ENCODE measurements around the gene RAB14. TPM values are rescaled to one million over a fixed set of nuclear protein-coding genes. Genes with fewer than 3 reads are reported as not detected.

Gene RAB14
- total and polyA plus RNA-seq, 2 donors from 2014 or later: 48.0 to 78.6 TPM

DNA sequence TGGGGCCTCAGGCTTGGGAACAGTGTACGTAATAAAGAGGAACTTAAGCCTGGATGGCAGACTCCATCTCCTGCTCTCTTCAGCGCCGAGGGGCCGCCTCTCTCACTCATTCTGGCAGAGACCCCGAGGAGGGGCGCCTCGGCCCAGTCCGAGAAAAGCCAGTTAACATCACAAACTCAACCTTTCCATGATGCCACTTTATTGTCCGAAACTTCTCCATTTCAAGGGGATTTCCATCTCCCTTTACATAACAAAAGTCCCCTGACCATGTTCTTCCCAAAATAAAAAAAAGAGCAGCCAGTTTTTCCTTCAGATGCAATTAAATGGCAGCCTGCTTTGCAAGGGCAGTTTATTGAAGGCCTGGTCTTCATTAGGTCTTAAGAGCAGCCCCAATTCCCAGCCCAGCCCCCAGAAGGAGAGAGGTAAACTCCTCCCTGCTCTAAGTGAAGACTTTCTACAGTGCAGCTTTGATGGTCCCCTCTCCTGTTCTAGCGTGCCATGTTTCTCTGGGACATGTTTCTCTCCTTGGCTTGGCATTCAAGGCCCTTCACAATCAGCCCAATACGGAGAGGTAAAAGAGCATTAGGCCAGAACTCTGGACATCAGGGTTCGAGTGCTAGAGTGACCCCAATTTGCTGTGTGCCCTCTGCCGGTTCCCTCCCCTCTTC lies 19.5 kb upstream of the RAB14 start:
- Histone ChIP-seq H3K9ac (ENCODE audit: low read length in 3 of 3) (no peak overlapping the region), H3K9me3 (ENCODE audit: control insufficient read depth in 2 of 3, insufficient read depth in 1 of 3, low read length in 3 of 3) (no peaks in the 10 kb centered on the region), H3K27me3 (ENCODE audit: control insufficient read depth, insufficient read depth, low read length) (no peaks in the 10 kb centered on the region), H3K27ac (ENCODE audit: low read depth in 2 of 2, low read length in 2 of 2) (no peak overlapping the region), H3K4me3 (ENCODE audit: low read length in 3 of 3) (no peak overlapping the region), H3K36me3 (ENCODE audit: control insufficient read depth in 2 of 3, insufficient read depth in 3 of 3, low read length in 3 of 3) (no peaks in the 10 kb centered on the region), H3K4me1 (ENCODE audit: control insufficient read depth in 2 of 3, insufficient read depth in 2 of 3, low read depth in 1 of 3, low read length in 3 of 3) (peaks cover 0 to 7% (median 2%) of the 10 kb centered on the region in 3 donors)
- FAIRE-seq (no peak), DNase-seq (no peak)
- intact Hi-C loops (cut with DNase I): no loop called here
- TF ChIP-seq, protein P1, sequence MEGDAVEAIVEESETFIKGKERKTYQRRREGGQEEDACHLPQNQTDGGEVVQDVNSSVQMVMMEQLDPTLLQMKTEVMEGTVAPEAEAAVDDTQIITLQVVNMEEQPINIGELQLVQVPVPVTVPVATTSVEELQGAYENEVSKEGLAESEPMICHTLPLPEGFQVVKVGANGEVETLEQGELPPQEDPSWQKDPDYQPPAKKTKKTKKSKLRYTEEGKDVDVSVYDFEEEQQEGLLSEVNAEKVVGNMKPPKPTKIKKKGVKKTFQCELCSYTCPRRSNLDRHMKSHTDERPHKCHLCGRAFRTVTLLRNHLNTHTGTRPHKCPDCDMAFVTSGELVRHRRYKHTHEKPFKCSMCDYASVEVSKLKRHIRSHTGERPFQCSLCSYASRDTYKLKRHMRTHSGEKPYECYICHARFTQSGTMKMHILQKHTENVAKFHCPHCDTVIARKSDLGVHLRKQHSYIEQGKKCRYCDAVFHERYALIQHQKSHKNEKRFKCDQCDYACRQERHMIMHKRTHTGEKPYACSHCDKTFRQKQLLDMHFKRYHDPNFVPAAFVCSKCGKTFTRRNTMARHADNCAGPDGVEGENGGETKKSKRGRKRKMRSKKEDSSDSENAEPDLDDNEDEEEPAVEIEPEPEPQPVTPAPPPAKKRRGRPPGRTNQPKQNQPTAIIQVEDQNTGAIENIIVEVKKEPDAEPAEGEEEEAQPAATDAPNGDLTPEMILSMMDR (IDR thresholded peaks at IDR 0.05; ENCODE audit: borderline replicate concordance, extremely low read depth, insufficient read depth): no peak

DNA sequence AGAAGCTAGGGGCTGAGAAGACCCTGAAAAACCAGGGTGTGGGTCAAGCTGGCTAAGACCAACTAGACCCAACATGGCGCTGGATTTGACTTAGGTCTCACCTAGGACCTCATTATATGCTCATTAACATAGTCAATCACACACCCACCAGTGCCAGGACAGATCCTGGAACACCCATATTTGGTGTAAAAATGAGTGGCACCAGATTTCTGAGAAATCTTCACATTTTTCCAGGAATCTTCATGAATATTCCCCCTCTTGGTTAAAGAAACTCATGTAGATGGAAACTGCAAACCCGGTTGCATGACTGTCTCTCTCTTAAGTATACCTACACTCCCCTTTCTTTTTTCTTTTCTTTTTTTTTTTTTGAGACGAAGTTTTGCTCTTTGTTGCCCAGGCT lies 17.9 kb upstream of the RAB14 start:
- H3K4me3 ChIP-seq (ENCODE audit: low read length in 3 of 3): no peak overlapping the region
- DNase-seq (no peak), FAIRE-seq (no peak)
- H3K27ac ChIP-seq (ENCODE audit: low read depth in 2 of 2, low read length in 2 of 2): no peak overlapping the region
- no peak overlapping the region for H3K9ac ChIP-seq (ENCODE audit: low read length in 3 of 3)
- no peaks in the 10 kb centered on the region for H3K27me3 ChIP-seq (ENCODE audit: control insufficient read depth, insufficient read depth, low read length)
- H3K4me1 ChIP-seq (ENCODE audit: control insufficient read depth in 2 of 3, insufficient read depth in 2 of 3, low read depth in 1 of 3, low read length in 3 of 3): peaks cover 0 to 7% (median 2%) of the 10 kb centered on the region in 3 donors
- no peaks in the 10 kb centered on the region for H3K36me3 ChIP-seq (ENCODE audit: control insufficient read depth in 2 of 3, insufficient read depth in 3 of 3, low read length in 3 of 3)
- intact Hi-C loops (cut with DNase I): loop anchor here (10.0 kb wide), 1 partner anchor 175 kb away; no protein-coding TSS in a partner anchor
- H3K9me3 ChIP-seq (ENCODE audit: control insufficient read depth in 2 of 3, insufficient read depth in 1 of 3, low read length in 3 of 3): no peaks in the 10 kb centered on the region
- TF ChIP-seq, protein P1 (IDR thresholded peaks at IDR 0.05; ENCODE audit: borderline replicate concordance, extremely low read depth, insufficient read depth): no peak

DNA sequence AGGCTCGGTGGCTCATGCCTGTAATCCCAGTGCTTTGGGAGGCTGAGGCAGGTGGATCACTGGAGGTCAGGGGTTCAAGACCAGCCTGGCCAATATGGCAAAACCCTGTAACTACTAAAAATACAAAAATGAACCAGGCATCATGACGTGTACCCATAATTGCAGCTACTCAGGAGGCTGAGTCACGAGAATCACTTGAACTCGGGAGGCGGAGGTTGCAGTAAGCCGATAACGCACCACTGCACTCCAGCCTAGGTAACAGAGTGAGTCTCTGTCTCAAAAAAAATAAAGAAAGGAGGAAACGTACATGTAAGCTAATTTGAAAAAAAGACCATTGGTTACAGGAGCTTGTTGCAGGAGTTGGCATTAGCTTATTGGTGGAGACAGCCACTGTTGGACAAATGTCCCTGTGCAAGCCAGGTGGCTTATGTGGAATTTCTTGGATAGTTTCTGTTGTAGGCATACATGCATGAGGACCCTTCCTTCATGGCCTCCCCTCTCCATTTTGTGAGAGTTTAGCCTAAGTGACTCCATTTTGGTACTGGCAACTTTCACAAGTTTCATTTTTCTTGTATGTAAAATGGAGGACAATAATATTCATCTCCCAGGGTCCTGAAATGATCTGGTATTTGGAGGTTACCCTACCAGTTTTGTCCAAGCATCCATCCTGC lies 16.8 kb upstream of the RAB14 start:
- Histone ChIP-seq H3K27ac (ENCODE audit: low read depth in 2 of 2, low read length in 2 of 2) (no peak overlapping the region), H3K36me3 (ENCODE audit: control insufficient read depth in 2 of 3, insufficient read depth in 3 of 3, low read length in 3 of 3) (no peaks in the 10 kb centered on the region), H3K4me1 (ENCODE audit: control insufficient read depth in 2 of 3, insufficient read depth in 2 of 3, low read depth in 1 of 3, low read length in 3 of 3) (peaks cover 0 to 7% (median 2%) of the 10 kb centered on the region in 3 donors), H3K4me3 (ENCODE audit: low read length in 3 of 3) (no peak overlapping the region), H3K9me3 (ENCODE audit: control insufficient read depth in 2 of 3, insufficient read depth in 1 of 3, low read length in 3 of 3) (no peaks in the 10 kb centered on the region), H3K9ac (ENCODE audit: low read length in 3 of 3) (no peak overlapping the region), H3K27me3 (ENCODE audit: control insufficient read depth, insufficient read depth, low read length) (no peaks in the 10 kb centered on the region)
- DNase-seq (no peak), FAIRE-seq (no peak)
- intact Hi-C loops (cut with DNase I): loop anchor here (10.0 kb wide), 1 partner anchor 176 kb away; no protein-coding TSS in a partner anchor
- TF ChIP-seq, protein P1 (IDR thresholded peaks at IDR 0.05; ENCODE audit: borderline replicate concordance, extremely low read depth, insufficient read depth): no peak

Measured in kidney (tissue), 14 donors.